ENCODE measurements around the gene CHCHD4.
"Not testable (repeated sequence)": the region's sequence is repeated elsewhere in the genome, so short reads cannot be mapped to it uniquely, and the experiment has no call there.

CHCHD4 gene

DNA sequence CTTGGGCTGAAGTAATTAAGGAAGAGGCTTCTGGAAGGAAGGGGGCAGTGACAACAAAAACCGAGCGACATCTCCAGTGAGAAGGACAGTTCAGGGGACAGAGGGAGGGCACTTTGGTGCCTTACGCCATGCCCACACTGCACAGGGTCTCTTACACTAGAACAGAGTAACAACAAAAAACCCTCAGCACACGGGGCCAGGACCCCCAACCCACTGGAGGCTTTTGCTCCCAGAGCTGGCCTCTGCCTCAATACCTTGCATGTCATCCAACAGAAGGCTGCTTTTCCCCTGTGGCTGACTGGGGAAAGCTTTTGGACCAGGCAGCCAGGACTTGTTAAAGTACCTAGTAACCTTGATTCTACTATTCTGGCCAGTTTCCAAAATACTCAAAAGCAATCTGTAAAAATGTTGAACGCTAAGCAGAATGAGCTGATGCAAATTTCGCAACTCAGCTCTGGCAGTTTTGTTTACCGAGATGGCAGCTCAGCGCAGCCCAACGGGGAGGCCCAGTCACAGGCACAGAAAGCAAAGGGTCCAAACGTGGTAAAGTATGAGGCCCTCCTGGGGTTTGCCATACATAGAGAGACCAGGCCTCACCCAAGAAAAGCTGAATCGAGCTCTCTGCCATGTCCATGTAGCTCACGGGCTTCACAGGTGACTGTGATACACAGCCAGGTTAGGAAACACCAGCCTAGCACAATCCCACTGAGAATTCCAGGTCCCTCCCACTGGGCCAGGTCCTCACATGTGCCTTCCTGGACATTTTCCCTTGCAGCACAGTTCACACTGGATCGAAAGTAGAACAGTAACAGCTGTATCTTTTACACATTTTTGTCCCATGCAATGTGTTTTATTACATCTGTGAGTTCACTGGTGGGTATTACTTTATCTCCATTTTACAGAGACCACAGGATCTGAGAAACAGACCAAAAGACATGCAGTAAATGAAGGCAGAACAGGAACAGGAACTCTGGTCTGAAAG is 6.0 kb downstream of the CHCHD4 start:
- no peak for DNase-seq

DNA sequence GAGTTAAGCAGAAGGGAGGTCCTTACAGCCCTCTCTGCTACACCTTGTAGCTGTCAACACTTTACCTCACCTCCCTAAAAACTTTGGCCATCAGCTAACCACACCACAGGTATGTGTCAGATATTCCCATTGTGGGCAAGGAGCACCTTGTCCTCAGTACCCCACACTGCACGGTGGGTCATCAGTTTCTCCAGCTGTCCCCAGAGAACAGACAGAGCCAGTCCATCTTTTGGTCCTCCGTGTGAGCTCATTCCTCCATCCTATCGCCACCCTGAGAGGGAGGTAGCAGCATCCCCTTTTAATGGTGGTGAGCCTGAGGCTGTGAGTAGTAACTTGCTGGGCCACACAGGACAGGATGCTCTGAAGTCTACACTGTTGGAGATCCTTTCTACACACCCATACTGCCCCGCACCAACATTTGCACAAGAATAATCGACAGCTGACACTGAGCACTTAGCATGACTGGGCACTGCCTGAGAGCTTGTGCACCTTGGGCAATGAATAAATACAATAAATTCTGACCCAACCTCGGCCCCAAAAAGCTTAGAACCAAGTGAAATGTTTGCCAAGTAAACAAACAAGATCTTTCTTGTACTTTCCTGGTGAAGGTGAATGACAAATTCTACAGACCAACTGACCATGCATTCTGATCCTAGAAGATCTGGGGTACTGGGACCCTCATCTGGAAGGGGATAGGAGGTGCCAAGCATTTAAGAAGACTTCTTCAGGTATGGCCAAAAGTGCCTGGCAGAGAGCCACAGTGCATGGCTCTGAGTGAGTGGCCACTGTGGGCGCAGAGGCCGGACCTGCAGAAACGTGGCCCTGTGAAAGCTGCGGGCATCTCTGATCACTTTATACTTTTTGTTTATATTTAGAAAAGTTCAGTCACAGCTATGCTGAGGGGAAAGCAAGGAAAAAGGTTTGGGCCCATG is 6.9 kb downstream of the CHCHD4 start:
- no peak for DNase-seq

DNA sequence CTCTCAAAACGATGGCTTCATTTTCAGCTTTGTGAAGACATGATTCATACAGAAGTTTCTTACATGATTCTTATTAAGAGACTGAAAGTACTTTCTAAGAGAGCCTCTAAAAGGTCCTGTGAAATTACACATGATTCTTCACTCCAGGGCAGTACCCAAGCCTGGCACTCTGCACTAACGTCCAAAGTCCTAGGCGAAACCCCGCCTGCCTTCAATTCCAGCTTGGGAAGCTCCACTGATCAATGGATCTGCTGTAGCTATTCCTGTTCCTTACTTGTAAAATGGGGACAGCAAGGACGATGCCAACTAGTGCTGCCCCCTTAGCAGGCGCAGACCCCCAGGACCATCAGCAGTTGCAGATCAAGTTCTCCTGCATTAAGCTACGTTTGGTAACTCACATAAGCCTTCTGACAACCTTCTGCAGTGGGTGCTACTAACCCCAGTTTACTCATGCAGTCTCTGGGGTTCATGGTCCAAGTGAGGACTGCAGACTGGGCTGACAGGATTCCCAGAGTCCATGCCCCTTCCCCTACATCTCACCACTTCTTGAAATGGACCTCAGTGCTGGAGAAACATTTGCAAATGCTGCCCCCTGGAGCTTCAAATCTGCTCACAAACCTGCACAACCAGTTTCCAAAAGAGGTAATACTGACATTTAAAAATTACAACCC is 10.6 kb downstream of the CHCHD4 start:
- DNase-seq, result no peak

DNA sequence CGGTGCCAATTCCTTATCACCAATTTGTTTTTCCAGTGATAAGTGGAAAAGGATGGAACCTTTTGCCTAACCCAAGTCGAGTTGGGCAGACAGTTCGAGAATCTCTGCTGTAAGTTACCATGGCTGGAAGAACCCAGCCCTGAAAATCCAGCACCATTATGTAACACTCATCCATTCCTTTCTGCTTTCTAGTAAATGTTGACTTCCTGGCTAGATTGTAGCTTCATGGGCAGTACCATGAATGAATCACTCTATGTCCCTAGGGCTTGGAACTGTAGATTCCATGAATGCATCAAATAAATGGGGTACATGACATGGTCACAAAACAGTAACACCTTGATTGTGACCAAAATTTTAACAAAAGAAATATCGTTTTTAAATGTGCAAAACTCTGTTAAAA is 14.0 kb downstream of the CHCHD4 start:
- no peak for DNase-seq

DNA sequence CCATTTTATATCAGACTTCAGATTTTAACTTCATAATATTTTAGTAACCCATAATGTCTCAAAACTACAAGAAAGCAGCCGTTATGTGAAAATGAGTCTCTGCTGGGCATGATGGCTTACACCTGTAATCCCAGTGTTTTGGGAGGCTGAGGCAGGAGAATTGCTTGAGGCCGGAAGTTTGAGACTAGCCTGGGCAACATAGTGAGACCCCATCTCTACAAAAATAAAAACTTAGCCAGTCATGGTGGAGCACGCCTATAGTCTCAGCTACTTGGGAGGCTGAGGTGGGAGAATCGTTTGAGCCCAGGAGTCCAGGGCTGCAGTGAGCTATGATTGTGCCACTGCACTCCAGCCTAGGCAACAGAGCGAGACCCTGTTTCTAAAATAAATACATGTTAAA is 14.8 kb downstream of the CHCHD4 start:
- DNase-seq, result not testable (repeated sequence)

DNA sequence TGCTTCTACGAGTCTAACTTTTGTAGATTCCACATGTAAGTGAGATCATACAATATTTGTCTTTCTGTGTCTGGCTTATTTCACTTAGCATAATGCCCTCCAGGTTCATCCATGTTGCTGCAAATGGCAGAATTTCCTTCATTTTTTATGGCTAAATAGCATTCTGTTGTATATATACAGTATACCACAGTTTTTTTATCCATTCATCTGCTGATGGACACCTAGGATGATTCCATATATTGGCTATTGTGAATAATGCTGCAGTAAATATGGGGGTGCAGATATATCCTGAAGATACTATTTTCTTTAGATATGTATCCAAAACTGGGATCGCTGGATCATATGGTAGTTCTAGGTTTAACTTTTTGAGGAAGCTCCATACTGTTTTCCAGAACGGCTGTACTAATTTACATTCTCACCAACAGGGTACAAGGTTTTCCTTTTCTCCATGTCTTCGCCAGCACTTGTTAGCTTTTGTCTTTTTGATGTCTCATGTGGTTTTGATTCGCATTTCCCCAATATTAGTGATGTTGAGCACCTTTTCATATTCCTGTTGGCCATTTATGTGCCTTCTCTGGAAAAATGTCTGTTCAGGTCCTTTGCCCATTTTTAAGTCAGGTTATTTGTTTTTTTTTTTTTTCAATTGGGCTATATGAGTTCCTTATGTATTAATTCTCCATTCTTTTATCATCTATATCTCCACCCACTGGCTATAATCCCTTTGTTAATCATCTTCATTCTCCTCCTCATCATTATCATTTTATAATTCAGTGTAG is 26.9 kb downstream of the CHCHD4 start:
- DNase-seq, result no peak

DNA sequence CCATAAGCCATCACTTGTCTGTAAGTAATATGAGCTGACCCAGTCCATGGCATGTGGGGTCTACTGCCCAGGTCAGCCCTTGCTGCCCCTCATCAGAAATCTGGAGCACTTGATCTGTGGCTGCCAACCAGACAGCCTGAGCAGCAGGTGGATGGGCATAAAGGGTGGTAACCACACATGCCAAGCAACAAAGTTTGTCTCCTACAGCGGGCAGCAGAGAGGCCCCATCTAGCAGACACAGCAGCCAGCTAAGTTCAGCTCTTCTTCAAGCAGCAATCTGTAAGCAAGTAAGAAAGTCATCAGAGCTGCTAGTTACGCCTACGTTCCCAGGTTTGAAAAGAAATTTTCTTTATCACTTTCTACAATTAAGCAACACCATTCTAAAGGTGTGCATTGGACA is 27.9 kb downstream of the CHCHD4 start:
- DNase-seq, result no peak

DNA sequence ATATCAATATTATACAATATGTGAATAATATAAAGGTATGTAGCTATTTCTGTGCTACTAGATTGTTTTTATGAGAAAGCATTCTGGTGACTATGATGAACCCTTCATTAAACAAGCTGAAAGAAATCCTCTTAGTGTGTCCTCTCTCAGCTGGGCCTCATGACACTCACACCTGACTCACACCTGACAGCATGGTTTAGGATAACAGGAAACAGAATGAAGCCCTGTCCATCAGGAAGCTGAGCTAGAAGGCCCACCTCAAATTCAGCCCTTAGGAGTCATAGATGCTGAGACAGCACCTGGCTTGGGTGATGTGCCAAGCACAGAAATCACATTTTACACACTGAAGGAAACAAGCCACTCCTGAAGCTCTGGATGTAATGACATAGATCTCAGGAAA is 30.8 kb downstream of the CHCHD4 start:
- DNase-seq, result no peak

DNA sequence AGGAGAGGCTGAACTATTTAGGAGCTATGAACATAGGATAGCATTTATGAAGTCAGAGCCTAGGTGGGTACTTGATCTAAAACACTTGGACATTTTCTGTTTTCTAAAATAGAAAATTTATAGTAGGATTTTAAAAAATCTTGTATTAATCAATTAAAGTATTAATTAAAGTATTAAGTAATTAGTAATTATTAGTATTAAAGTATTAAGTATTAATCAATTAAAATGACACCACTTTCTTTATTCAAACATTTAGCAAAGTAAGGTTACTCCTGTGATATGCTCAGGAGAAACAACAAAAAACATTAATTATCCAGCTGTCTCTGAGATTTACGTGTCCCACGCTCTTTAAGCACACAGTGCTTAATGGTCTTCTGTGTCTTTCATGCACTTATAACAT is 32.2 kb downstream of the CHCHD4 start:
- DNase-seq, result no peak

DNA sequence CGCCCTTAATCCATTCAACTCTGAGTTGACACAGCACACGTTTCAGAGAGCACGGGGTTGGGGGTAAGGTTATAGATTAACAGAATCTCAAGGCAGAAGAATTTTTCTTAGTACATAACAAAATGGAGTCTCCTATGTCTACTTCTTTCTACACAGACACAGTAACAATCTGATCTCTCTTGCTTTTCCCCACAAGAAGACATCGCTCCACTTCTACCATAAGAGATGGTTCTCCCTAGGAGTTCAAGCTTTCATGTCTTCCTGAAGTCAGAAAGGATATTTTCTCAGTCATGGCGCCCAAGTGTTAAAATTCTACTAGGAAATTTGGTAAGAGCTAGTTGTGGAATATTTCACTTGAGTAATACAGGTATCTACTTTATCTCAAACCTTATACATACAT is 32.7 kb downstream of the CHCHD4 start:
- not testable (repeated sequence) for DNase-seq

DNA sequence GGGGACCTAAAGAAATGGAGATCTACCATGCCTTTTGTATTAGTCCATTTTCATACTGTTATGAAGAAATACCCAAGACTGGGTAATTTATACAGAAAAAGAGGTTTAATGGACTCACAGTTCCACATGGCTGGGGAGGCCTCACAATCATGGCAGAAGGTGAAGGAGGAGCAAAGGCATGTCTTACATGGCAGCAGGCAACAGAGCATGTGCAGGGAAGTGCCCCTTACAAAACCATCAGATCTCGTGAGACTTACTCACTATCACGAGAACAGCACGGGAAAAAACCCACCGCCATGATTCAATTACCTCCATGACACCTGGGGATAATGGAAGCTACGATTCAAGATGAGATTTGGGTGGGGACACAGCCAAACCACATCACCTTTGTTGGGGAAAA is 37.2 kb downstream of the CHCHD4 start:
- not testable (repeated sequence) for DNase-seq

DNA sequence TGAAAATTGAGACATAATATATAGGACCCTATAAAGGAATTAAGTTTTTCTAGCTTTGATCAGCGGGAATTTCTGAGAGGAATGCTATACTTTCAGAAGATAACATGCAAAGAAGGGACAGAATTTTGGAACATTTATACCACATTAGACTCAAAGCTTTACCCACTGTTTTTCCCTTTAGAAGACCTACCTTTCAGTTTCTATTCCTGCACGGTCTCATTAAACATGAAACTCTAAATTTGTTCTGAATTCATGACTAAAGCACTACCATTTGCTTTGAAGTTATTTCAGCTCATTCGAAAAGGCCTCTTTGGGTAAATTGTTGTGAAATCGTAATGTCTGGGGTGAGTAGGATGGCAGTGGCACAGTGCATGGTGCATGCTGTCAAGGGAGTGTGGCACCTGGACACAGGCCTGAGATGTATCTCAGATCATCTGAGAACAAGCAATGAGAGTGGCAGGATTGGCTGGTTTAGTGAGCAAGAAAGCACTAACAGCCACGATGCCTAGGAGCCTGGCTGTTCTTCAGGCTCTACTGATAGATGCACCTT is 42.5 kb downstream of the CHCHD4 start:
- DNase-seq, result no peak

DNA sequence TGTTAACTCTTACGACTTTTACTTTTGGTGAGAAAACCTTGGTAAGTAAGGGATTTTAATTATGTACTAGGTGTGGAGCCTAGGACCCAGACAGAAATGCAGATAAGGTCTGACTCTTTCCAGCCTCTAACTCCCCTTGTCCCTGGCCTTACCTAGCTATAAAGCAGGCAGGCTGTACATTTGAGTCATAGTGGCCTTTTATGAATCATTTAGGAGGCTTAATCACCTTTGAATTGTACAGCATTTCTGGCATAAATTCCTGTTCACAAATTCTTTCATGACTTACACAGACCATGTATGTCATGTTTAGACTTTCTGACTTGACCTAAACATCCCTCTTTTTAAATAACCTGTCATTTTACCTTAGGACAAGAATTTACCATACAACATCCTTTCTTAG is 47.4 kb downstream of the CHCHD4 start:
- DNase-seq, result no peak

DNA sequence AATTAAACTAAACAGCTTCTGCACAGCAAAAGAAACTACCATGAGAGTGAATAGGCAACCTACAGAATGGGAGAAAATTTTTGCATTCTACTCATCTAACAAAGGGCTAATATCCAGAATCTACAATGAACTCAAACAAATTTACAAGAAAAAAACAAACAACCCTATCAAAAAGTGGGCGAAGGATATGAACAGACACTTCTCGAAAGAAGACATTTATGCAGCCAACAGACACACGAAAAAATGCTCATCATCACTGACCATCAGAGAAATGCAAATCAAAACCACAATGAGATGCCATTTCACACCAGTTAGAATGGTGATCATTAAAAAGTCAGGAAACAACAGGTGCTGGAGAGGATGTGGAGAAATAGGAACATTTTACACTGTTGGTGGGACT is 49.4 kb downstream of the CHCHD4 start:
- not testable (repeated sequence) for DNase-seq

DNA sequence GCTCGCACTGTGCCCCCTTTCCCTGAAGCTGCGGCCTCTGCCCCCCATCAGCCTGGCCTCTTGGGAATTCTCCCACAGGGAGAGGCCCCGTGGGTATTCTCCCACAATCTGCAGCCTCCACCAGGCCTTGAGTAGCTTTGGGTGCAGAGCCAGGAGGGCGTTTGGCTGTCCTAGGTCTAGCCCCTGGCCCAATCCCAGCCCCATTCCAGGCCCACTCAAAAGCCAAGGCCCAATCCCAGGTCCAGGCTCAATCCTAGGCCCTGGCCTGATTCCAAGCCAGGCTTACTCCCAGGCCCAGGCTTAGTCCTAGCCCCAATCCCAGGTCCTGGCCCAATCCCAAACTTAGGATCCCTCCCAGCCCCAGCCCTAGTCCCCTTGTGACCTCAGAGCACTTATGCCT is 59.8 kb downstream of the CHCHD4 start:
- no peak for DNase-seq

DNA sequence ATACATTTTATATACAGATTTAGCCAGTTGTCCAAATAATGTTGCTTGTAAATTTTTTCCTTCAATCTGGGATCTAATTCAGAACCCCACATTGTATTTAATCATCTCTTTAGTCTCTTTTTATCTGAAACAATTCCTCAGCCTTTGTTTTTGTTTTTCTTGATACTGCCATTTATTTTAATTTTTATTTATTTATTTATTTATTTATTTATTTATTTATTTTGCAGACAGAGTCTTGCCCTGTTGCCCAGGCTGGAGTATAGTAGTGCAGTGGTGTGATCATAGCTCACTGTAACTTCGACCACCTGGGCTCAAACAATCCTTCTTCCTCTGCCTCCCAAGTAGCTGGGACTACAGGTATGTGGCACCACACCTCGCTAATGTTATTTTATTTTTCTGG is 61.5 kb downstream of the CHCHD4 start:
- no peak for DNase-seq

Measured in activated CD4-positive, alpha-beta T cell treated with anti-CD3 and anti-CD28 coated beads, Interleukin-2, amount 50 U/mL, for 1 hour (primary cell).